Liver (tissue), 9 donors: Measurements from ENCODE around the gene SLC6A11. TPM values are rescaled to one million over a fixed set of nuclear protein-coding genes. Genes with fewer than 3 reads are reported as not detected.

Experiments used
- DNase-seq: peaks from one replicate; pipeline ENCODE4 v3.0.0-alpha.2; 2017; ENCODE audit warnings: low spot score
- H3K27ac ChIP-seq, 2 donors: one replicate each; pipeline ENCODE4 v1.7.0; 2013; ENCODE audit warnings: inconsistent platforms in 2 of 2, low read length in 2 of 2, control low read depth in 1 of 2, low read depth in 1 of 2, mild to moderate bottlenecking in 1 of 2
- H3K27me3 ChIP-seq, 4 donors: one replicate each; pipeline versions ENCODE4 v1.6.1 to v1.7.0; 2013; ENCODE audit warnings: low read length in 3 of 4, inconsistent platforms in 1 of 4, mild to moderate bottlenecking in 1 of 4, moderate library complexity in 1 of 4; ENCODE audit not compliant: control insufficient read depth in 4 of 4, insufficient read depth in 4 of 4
- H3K36me3 ChIP-seq, 4 donors: one replicate each; pipeline versions ENCODE4 v1.6.1 to v1.7.0; 2013; ENCODE audit warnings: low read length in 3 of 4, mild to moderate bottlenecking in 3 of 4, low read depth in 1 of 4, moderate library complexity in 1 of 4; ENCODE audit not compliant: control insufficient read depth in 4 of 4, insufficient read depth in 3 of 4
- H3K4me1 ChIP-seq, 4 donors: one replicate each; pipeline versions ENCODE4 v1.6.1 to v1.7.0; 2013; ENCODE audit warnings: low read length in 3 of 4, mild to moderate bottlenecking in 3 of 4, moderate library complexity in 1 of 4; ENCODE audit not compliant: control insufficient read depth in 4 of 4, insufficient read depth in 4 of 4
- H3K4me3 ChIP-seq, 3 donors: one replicate each; pipeline versions ENCODE4 v1.6.1 to v1.7.0; 2013; ENCODE audit warnings: low read length in 3 of 3, control low read depth in 1 of 3, low read depth in 1 of 3, mild to moderate bottlenecking in 1 of 3
- H3K9ac ChIP-seq, 2 donors: one replicate each; pipeline ENCODE4 v1.7.0; 2013; ENCODE audit warnings: low read length in 2 of 2, mild to moderate bottlenecking in 2 of 2, moderate library complexity in 2 of 2, control low read depth in 1 of 2, low read depth in 1 of 2
- H3K9me3 ChIP-seq, 4 donors: one replicate each; pipeline versions ENCODE4 v1.6.1 to v1.7.0; 2013; ENCODE audit warnings: low read length in 3 of 4; ENCODE audit not compliant: control insufficient read depth in 4 of 4
- ATF3 ChIP-seq: IDR thresholded peaks from 2 replicates; pipeline ENCODE4 v1.6.1; 2016; ENCODE audit warnings: antibody characterized with exemption
- CTCF ChIP-seq: fragments of 150-350 bp; IDR thresholded peaks from 2 replicates; pipeline ENCODE4 v1.5.1; 2017; ENCODE audit warnings: improper control_type of control experiment, low read depth, low read length; ENCODE audit not compliant: missing input control
- EGR1 ChIP-seq, 2 donors: IDR thresholded peaks; 2 replicates each; pipeline ENCODE4 v1.6.1; 2016 to 2018; ENCODE audit warnings: antibody characterized with exemption in 2 of 2, low read depth in 2 of 2
- FOXA1 ChIP-seq: IDR thresholded peaks from 2 replicates; pipeline ENCODE4 v1.6.1; 2016; ENCODE audit warnings: antibody characterized with exemption
- FOXA2 ChIP-seq: IDR thresholded peaks from 2 replicates; pipeline ENCODE4 v1.6.1; 2016; ENCODE audit warnings: antibody characterized with exemption
- GABPA ChIP-seq, 2 donors: IDR thresholded peaks in 1 of 2; conservative IDR thresholded peaks in 1 of 2; 2 replicates each; pipeline ENCODE4 v1.6.1; 2016; ENCODE audit warnings: antibody characterized with exemption in 2 of 2, mild to moderate bottlenecking in 1 of 2, moderate library complexity in 1 of 2
- HNF4A ChIP-seq, 2 donors: conservative IDR thresholded peaks; 2 replicates each; pipeline ENCODE4 v1.6.1; 2016; ENCODE audit warnings: antibody characterized with exemption in 2 of 2, mild to moderate bottlenecking in 2 of 2
- HNF4G ChIP-seq: IDR thresholded peaks from 2 replicates; pipeline ENCODE4 v1.6.1; 2016; ENCODE audit warnings: antibody characterized with exemption
- JUND ChIP-seq, 2 donors: IDR thresholded peaks; 2 replicates each; pipeline ENCODE4 v1.6.1; 2016; ENCODE audit warnings: antibody characterized with exemption in 2 of 2
- MAX ChIP-seq: IDR thresholded peaks from 2 replicates; pipeline ENCODE4 v1.6.1; 2016; ENCODE audit warnings: antibody characterized with exemption
- NR2F2 ChIP-seq: IDR thresholded peaks from 2 replicates; pipeline ENCODE4 v1.6.1; 2016; ENCODE audit warnings: antibody characterized with exemption
- REST ChIP-seq: IDR thresholded peaks from 2 replicates; pipeline ENCODE4 v1.6.1; 2016; ENCODE audit warnings: antibody characterized with exemption, mild to moderate bottlenecking
- RXRA ChIP-seq, 2 donors: IDR thresholded peaks; 2 replicates each; pipeline ENCODE4 v1.6.1; 2017 to 2018; ENCODE audit warnings: antibody characterized with exemption in 2 of 2, mild to moderate bottlenecking in 1 of 2
- SP1 ChIP-seq: IDR thresholded peaks from 2 replicates; pipeline ENCODE4 v1.6.1; 2018; ENCODE audit warnings: antibody characterized with exemption, mild to moderate bottlenecking
- YY1 ChIP-seq: IDR thresholded peaks from 2 replicates; pipeline ENCODE4 v1.6.1; 2016; ENCODE audit warnings: antibody characterized with exemption, mild to moderate bottlenecking
- WGBS: extraction: QIAGEN DNeasy Blood & Tissue Kit; methylation state at CpG from one replicate; pipeline ENCODE4 v1.1.7; 2013; 5-methylcytosine and 5-hydroxymethylcytosine counted together
- polyA plus RNA-seq, 2 donors: library from polyadenylated mRNA; stranded (reverse) in 1 of 2; unstranded in 1 of 2; fragments of 200-250 nt in 1 of 2; fragments of >200 nt in 1 of 2; fragmentation: Nextera tagmentation in 1 of 2; extraction: Ambion mirVana in 1 of 2; gene quantifications; one replicate each; pipeline versions ENCODE4 v1.2.1 to v1.2.3, GENCODE V29; 2013 to 2015
- total RNA-seq, 2 donors: library from RNA; depleted of rRNA; stranded (reverse); fragments of >200 nt; gene quantifications; one replicate each; pipeline ENCODE4 v1.2.3, GENCODE V29; 2014
- TF ChIP-seq, protein P1 (sequence below): IDR thresholded peaks from 2 replicates; pipeline ENCODE4 v1.6.1; 2016; ENCODE audit warnings: antibody characterized with exemption
- donor health status: healthy.
- donor health status: healthy.
- donor health status: healthy.
- donor health status: healthy.
- donor health status: healthy.

Gene SLC6A11
- total and polyA plus RNA-seq, 4 donors: under 0.01 to 7.1 (median 0.01) TPM; not detected in 1

DNA sequence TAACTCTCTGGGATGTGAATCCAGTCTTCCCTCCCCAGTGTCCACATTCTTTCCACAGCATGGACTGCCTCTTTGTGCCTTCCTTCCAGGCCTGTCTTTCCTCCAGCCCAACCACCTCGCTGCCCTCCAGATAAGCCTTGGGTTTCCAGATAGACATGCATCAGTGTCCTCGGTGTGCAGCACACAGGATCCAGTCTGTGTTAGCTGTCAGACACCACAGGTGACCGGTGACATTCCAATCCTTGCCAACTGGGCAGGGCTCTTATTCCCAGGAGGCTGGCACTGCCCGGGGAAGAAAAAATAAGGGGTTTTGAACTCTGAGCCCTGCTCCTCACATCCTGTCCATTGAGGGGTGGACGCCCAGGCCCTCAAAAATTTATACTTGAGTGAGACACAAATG is 170.6 kb downstream of the SLC6A11 start:
- no peaks in the 10 kb centered on the region for H3K36me3 ChIP-seq
- no peak overlapping the region for H3K4me3 ChIP-seq
- WGBS: 31% methylated on average over 5 of the region's 5 CpGs
- no peak for TF ChIP-seq CTCF
- TF ChIP-seq RXRA (IDR thresholded peaks at IDR 0.05): no peak
- TF ChIP-seq REST: no peak
- no peak for TF ChIP-seq FOXA1
- peak; percentile 13 for TF ChIP-seq YY1
- no peak for TF ChIP-seq NR2F2
- no peak for TF ChIP-seq HNF4G
- peak in 1 of 2 donors; percentile 14 for TF ChIP-seq HNF4A (conservative IDR thresholded peaks at IDR 0.05)
- no peak for TF ChIP-seq EGR1 (IDR thresholded peaks at IDR 0.05; ENCODE audit: low read depth in 2 of 2)
- TF ChIP-seq, protein P1, sequence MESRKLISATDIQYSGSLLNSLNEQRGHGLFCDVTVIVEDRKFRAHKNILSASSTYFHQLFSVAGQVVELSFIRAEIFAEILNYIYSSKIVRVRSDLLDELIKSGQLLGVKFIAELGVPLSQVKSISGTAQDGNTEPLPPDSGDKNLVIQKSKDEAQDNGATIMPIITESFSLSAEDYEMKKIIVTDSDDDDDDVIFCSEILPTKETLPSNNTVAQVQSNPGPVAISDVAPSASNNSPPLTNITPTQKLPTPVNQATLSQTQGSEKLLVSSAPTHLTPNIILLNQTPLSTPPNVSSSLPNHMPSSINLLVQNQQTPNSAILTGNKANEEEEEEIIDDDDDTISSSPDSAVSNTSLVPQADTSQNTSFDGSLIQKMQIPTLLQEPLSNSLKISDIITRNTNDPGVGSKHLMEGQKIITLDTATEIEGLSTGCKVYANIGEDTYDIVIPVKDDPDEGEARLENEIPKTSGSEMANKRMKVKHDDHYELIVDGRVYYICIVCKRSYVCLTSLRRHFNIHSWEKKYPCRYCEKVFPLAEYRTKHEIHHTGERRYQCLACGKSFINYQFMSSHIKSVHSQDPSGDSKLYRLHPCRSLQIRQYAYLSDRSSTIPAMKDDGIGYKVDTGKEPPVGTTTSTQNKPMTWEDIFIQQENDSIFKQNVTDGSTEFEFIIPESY: no peak
- TF ChIP-seq MAX: no peak
- TF ChIP-seq FOXA2: no peak
- H3K9me3 ChIP-seq: no peaks in the 10 kb centered on the region
- no peaks in the 10 kb centered on the region for H3K27me3 ChIP-seq
- no peak overlapping the region for H3K9ac ChIP-seq
- H3K4me1 ChIP-seq: peaks cover 4 to 53% (median 44%) of the 10 kb centered on the region in 4 donors
- no peak for DNase-seq
- peak overlapping the region in 1 of 2 donors; percentile 85 for H3K27ac ChIP-seq

GRCh38 chr3:10988001-10988665 is 172.1 kb downstream of the SLC6A11 start:
- WGBS: 42% methylated on average over 9 of the region's 9 CpGs
- no peaks in the 10 kb centered on the region for H3K27me3 ChIP-seq
- H3K9ac ChIP-seq: peak overlapping the region; percentile 33 to 82
- H3K4me3 ChIP-seq: no peak overlapping the region
- peaks cover 8 to 50% (median 34%) of the 10 kb centered on the region in 4 donors for H3K4me1 ChIP-seq
- no peaks in the 10 kb centered on the region for H3K36me3 ChIP-seq
- no peaks in the 10 kb centered on the region for H3K9me3 ChIP-seq
- no peak for DNase-seq
- H3K27ac ChIP-seq: peak overlapping the region; percentile 85 to 90
- TF ChIP-seq, protein P1: peak; percentile 85
- TF ChIP-seq NR2F2 (no peak), JUND (IDR thresholded peaks at IDR 0.05) (peak in 1 of 2 donors; percentile 88), ATF3 (no peak), MAX (peak; percentile 87), FOXA1 (peak; percentile 66), GABPA (IDR thresholded peaks at IDR 0.05 in 1 of 2, conservative IDR thresholded peaks at IDR 0.05 in 1 of 2) (no peak), YY1 (peak; percentile 94), FOXA2 (peak; percentile 55), HNF4A (conservative IDR thresholded peaks at IDR 0.05) (peak; percentile 74 to 89), SP1 (peak; percentile 80), HNF4G (peak; percentile 27), RXRA (IDR thresholded peaks at IDR 0.05) (peak; percentile 81 to 96), REST (peak; percentile 62)
